H1 (cell line): ENCODE data around the gene RPTOR. TPM values are rescaled to one million over a fixed set of nuclear protein-coding genes. Genes with fewer than 3 reads are reported as not detected.

Source experiments
- CTCF ChIA-PET: fragments of 300-600 bp; sonication (Branson Sonifier 250); formaldehyde crosslinking; loops from one replicate; lab custom pipeline; 2021; ENCODE audit not compliant: partially characterized antibody; lab: Charles Lee
- POLR2A ChIA-PET: fragments of 300-600 bp; sonication (Branson Sonifier 250); formaldehyde crosslinking; loops from one replicate; lab custom pipeline; 2021; ENCODE audit warnings: inconsistent platforms; ENCODE audit not compliant: partially characterized antibody; lab: Charles Lee
- DNase-seq, 2 experiments: peaks; one replicate each; pipeline versions ENCODE4 v3.0.0 to v3.0.0-alpha.2; 2010 to 2022; ENCODE audit warnings: low spot score in 2 of 2, low read depth in 1 of 2, mixed read lengths in 1 of 2
- FAIRE-seq: peaks from 2 replicates; lab custom pipeline; 2011; peaks lifted over from hg19 to GRCh38; lab: Jason Lieb, UNC
- H2AFZ ChIP-seq: 2 replicates; pipeline ENCODE4 v1.8.1; 2012; ENCODE audit warnings: low read length, inconsistent platforms
- H2AK5ac ChIP-seq: 2 replicates; pipeline ENCODE4 v1.6.1; 2013; ENCODE audit warnings: low read depth, low read length
- H2BK120ac ChIP-seq: replicated peaks from 2 replicates; pipeline ENCODE3; 2013; ENCODE audit warnings: low read depth, low read length, inconsistent platforms
- H2BK12ac ChIP-seq: 2 replicates; pipeline ENCODE4 v1.6.1; 2013; ENCODE audit warnings: low read depth, low read length
- H2BK15ac ChIP-seq: 2 replicates; pipeline ENCODE4 v1.6.1; 2013; ENCODE audit warnings: low read length
- H2BK20ac ChIP-seq: 2 replicates; pipeline ENCODE4 v1.6.1; 2013; ENCODE audit warnings: low read length
- H2BK5ac ChIP-seq: 2 replicates; pipeline ENCODE4 v1.6.1; 2013; ENCODE audit warnings: low read depth, low read length
- H3K14ac ChIP-seq: 2 replicates; pipeline ENCODE4 v1.6.1; 2013; ENCODE audit warnings: inconsistent platforms; ENCODE audit not compliant: insufficient read length
- H3K18ac ChIP-seq: 2 replicates; pipeline ENCODE4 v1.6.1; 2013; ENCODE audit warnings: low read length; ENCODE audit errors: extremely low read depth
- H3K23ac ChIP-seq: 2 replicates; pipeline ENCODE4 v1.6.1; 2013; ENCODE audit warnings: inconsistent platforms; ENCODE audit not compliant: insufficient read length
- H3K23me2 ChIP-seq: 2 replicates; pipeline ENCODE4 v1.6.1; 2013; ENCODE audit warnings: low read depth, low read length
- H3K27ac ChIP-seq: 2 replicates; pipeline ENCODE4 v1.6.1; 2011; ENCODE audit warnings: low read depth, low read length, inconsistent platforms
- H3K27me3 ChIP-seq, 4 experiments: replicated peaks in 1 of 4; 1 replicate in 1 of 4; 2 replicates in 3 of 4; pipeline versions ENCODE4 v1.6.1 to v1.8.1; 2011 to 2013; ENCODE audit warnings: low read length in 3 of 4, mild to moderate bottlenecking in 3 of 4, inconsistent platforms in 2 of 4, mixed read lengths in 2 of 4, moderate library complexity in 1 of 4; ENCODE audit not compliant: control insufficient read depth in 3 of 4, insufficient read depth in 3 of 4; ENCODE audit errors: extremely low read depth in 1 of 4
- H3K36me3 ChIP-seq, 4 experiments: 2 replicates each; pipeline versions ENCODE4 v1.6.1 to v1.8.1; 2011 to 2013; ENCODE audit warnings: mild to moderate bottlenecking in 4 of 4, low read length in 3 of 4, moderate library complexity in 2 of 4, control low read depth in 1 of 4, inconsistent platforms in 1 of 4; ENCODE audit not compliant: insufficient read depth in 4 of 4, control insufficient read depth in 2 of 4
- H3K4ac ChIP-seq: replicated peaks from 2 replicates; pipeline ENCODE3; 2013; ENCODE audit warnings: low read length, low read depth, mixed read lengths, inconsistent platforms; ENCODE audit not compliant: insufficient read length
- H3K4me1 ChIP-seq, 4 experiments: replicated peaks in 1 of 4; 1 replicate in 1 of 4; 2 replicates in 3 of 4; pipeline versions ENCODE4 v1.6.1 to v1.8.1; 2011 to 2013; ENCODE audit warnings: low read length in 3 of 4, inconsistent platforms in 2 of 4, mixed read lengths in 1 of 4; ENCODE audit not compliant: insufficient read depth in 4 of 4, control insufficient read depth in 3 of 4
- H3K4me2 ChIP-seq, 2 experiments: 2 replicates each; pipeline versions ENCODE4 v1.6.1 to v1.8.1; 2011 to 2013; ENCODE audit warnings: low read depth in 2 of 2, low read length in 2 of 2, control low read depth in 1 of 2, inconsistent platforms in 1 of 2, mild to moderate bottlenecking in 1 of 2; ENCODE audit not compliant: insufficient read depth in 1 of 2
- H3K4me3 ChIP-seq, 4 experiments: fragments of 200-600, 300-600 bp in 1 of 4; sonication (generic), shearing (Covaris generic), sonication (Bioruptor Twin) in 1 of 4; 2 replicates each; pipeline versions ENCODE4 v1.5.1 to v1.8.1; 2011 to 2016; ENCODE audit warnings: low read length in 4 of 4, low read depth in 3 of 4, control low read depth in 2 of 4, inconsistent platforms in 2 of 4, mild to moderate bottlenecking in 2 of 4, mixed read lengths in 1 of 4, moderate library complexity in 1 of 4; ENCODE audit not compliant: insufficient read depth in 2 of 4; ENCODE audit errors: extremely low read depth in 1 of 4
- H3K56ac ChIP-seq: replicated peaks from 2 replicates; pipeline ENCODE3; 2013; ENCODE audit warnings: low read depth, mild to moderate bottlenecking, mixed read lengths, low read length, inconsistent platforms; ENCODE audit not compliant: insufficient read length
- H3K79me1 ChIP-seq: 2 replicates; pipeline ENCODE4 v1.6.1; 2013; ENCODE audit warnings: low read depth, low read length, control low read depth
- H3K79me2 ChIP-seq, 2 experiments: 2 replicates each; pipeline versions ENCODE4 v1.6.1 to v1.8.1; 2012 to 2013; ENCODE audit warnings: low read length in 2 of 2, mild to moderate bottlenecking in 2 of 2, inconsistent platforms in 1 of 2; ENCODE audit not compliant: insufficient read depth in 2 of 2, control insufficient read depth in 1 of 2
- H3K9ac ChIP-seq, 4 experiments: replicated peaks in 1 of 4; 1 replicate in 1 of 4; 2 replicates in 3 of 4; pipeline versions ENCODE4 v1.6.1 to v1.8.1; 2011 to 2013; ENCODE audit warnings: low read depth in 3 of 4, low read length in 3 of 4, control low read depth in 2 of 4, mild to moderate bottlenecking in 2 of 4, moderate library complexity in 2 of 4, inconsistent platforms in 1 of 4; ENCODE audit errors: extremely low read depth in 1 of 4
- H3K9me3 ChIP-seq, 2 experiments: 2 replicates each; pipeline versions ENCODE4 v1.6.1 to v1.8.1; 2012 to 2013; ENCODE audit warnings: mild to moderate bottlenecking in 2 of 2, moderate library complexity in 2 of 2, control low read depth in 1 of 2, inconsistent platforms in 1 of 2, low read depth in 1 of 2, low read length in 1 of 2, mixed read lengths in 1 of 2; ENCODE audit not compliant: insufficient read depth in 2 of 2
- H4K20me1 ChIP-seq, 2 experiments: replicated peaks in 1 of 2; 2 replicates each; pipeline versions ENCODE3 to v1.8.1; 2011 to 2013; ENCODE audit warnings: inconsistent platforms in 2 of 2, low read length in 2 of 2, mild to moderate bottlenecking in 1 of 2; ENCODE audit not compliant: insufficient read depth in 2 of 2, control insufficient read depth in 1 of 2
- H4K5ac ChIP-seq: 2 replicates; pipeline ENCODE4 v1.6.1; 2013; ENCODE audit warnings: low read length, low read depth, mixed read lengths, inconsistent platforms; ENCODE audit not compliant: insufficient read length
- H4K8ac ChIP-seq: 2 replicates; pipeline ENCODE4 v1.8.0; 2013; ENCODE audit warnings: mild to moderate bottlenecking, moderate library complexity, low read length, inconsistent platforms; ENCODE audit not compliant: insufficient read depth; ENCODE audit errors: extremely low read depth
- H4K91ac ChIP-seq: replicated peaks from 2 replicates; pipeline ENCODE3; 2013; ENCODE audit warnings: low read length, mixed read lengths, inconsistent platforms; ENCODE audit not compliant: insufficient read length
- ASH2L ChIP-seq: fragments of 200-600, 300-600 bp; sonication (generic); IDR thresholded peaks from one replicate; pipeline ENCODE4 v1.7.1; 2017; ENCODE audit warnings: low read length
- CEBPB ChIP-seq: IDR thresholded peaks from 2 replicates; pipeline ENCODE4 v1.6.1; 2012; ENCODE audit warnings: low read depth, low read length
- CHD1 ChIP-seq: IDR thresholded peaks from 2 replicates; pipeline ENCODE4 v1.6.1; 2012; ENCODE audit warnings: low read depth, low read length, improper control_type of control experiment
- HDAC6 ChIP-seq: IDR thresholded peaks from one replicate; pipeline ENCODE4 v1.7.1; 2012; ENCODE audit warnings: low read depth, mild to moderate bottlenecking, inconsistent platforms, low read length, moderate library complexity
- NANOG ChIP-seq: IDR thresholded peaks from 2 replicates; pipeline ENCODE4 v1.6.1; 2011; ENCODE audit warnings: low read length, low read depth, mild to moderate bottlenecking, inconsistent platforms; ENCODE audit not compliant: insufficient read depth, poor library complexity, severe bottlenecking
- RBBP5 ChIP-seq: IDR thresholded peaks from 2 replicates; pipeline ENCODE4 v1.7.1; 2012; ENCODE audit warnings: low read depth, mild to moderate bottlenecking, inconsistent platforms, low read length, moderate library complexity, borderline replicate concordance
- SP2 ChIP-seq: IDR thresholded peaks from 2 replicates; pipeline ENCODE4 v1.6.1; 2012; ENCODE audit warnings: mild to moderate bottlenecking, low read length, inconsistent platforms
- SRF ChIP-seq: IDR thresholded peaks from 2 replicates; pipeline ENCODE4 v1.6.1; 2011; ENCODE audit warnings: mild to moderate bottlenecking, low read depth, low read length, moderate library complexity
- TCF12 ChIP-seq: IDR thresholded peaks from 2 replicates; pipeline ENCODE4 v1.6.1; 2011; ENCODE audit warnings: low read depth, mild to moderate bottlenecking, low read length
- TEAD4 ChIP-seq: IDR thresholded peaks from 2 replicates; pipeline ENCODE4 v1.6.1; 2012; ENCODE audit warnings: low read depth, low read length, inconsistent platforms, mixed read lengths
- USF2 ChIP-seq: IDR thresholded peaks from 2 replicates; pipeline ENCODE4 v1.6.1; 2011; ENCODE audit warnings: low read length, improper control_type of control experiment
- WGBS, 2 experiments: shearing (Covaris generic) in 1 of 2; methylation state at CpG; one replicate each; pipeline versions ENCODE4 v1.1.6 to v1.1.7; 2013 to 2015; ENCODE audit warnings: low lambda C conversion rate in 2 of 2, mixed read lengths in 2 of 2, inconsistent platforms in 1 of 2, low coverage in 1 of 2, missing lambda C conversion rate in 1 of 2; ENCODE audit not compliant: insufficient replicate concordance in 2 of 2, insufficient coverage in 1 of 2, insufficient read length in 1 of 2; ENCODE audit errors: extremely low coverage in 1 of 2, missing lambda C conversion rate in 1 of 2; 5-methylcytosine and 5-hydroxymethylcytosine counted together
- polyA plus RNA-seq, 7 experiments: library from polyadenylated mRNA; depleted of rRNA in 3 of 7; stranded (reverse) in 5 of 7; unstranded in 2 of 7; fragments of >200 nt in 5 of 7; fragments of 200-250 nt in 2 of 7; gene quantifications; 1 replicate in 5 of 7; 2 replicates in 1 of 7; 4 replicates in 1 of 7; pipeline versions ENCODE4 v1.2.1 to v1.2.3, GENCODE V29; 2011 to 2013; ENCODE audit warnings: missing spikeins in 2 of 7, mixed read lengths in 2 of 7
- total RNA-seq: library from RNA; stranded (reverse); fragmentation: NEBNext Ultra II Directional; extraction: Animal tissue kit (Norgen Biotek cat#: 25700); gene quantifications from 2 replicates; pipeline ENCODE4 v1.2.1, GENCODE V29; 2021

The RPTOR gene
- total and polyA plus RNA-seq, 2 of the 8 experiments (the other 6 are each of a cell fraction or from before 2014, with no cell fraction given): 6.9 to 28.7 TPM

GRCh38 chr17:80939151-80940145, 394.8 kb downstream of the RPTOR start:
- Histone ChIP-seq H3K9ac (no peak overlapping the region), H3K23ac (no peak overlapping the region), H2BK15ac (no peak overlapping the region), H2BK120ac (no peak overlapping the region), H3K4me1 (no peaks in the 10 kb centered on the region; a peak in 1 of 7 replicates), H3K56ac (no peak overlapping the region), H3K4me3 (no peak overlapping the region), H3K79me2 (no peaks in the 10 kb centered on the region), H3K4me2 (no peak overlapping the region), H3K27ac (no peak overlapping the region), H3K14ac (no peak overlapping the region), H2BK12ac (no peak overlapping the region), H4K5ac (no peak overlapping the region), H3K79me1 (no peaks in the 10 kb centered on the region; the same call in 1 of the 2 replicates), H3K27me3 (no peaks in the 10 kb centered on the region), H4K91ac (no peak overlapping the region), H3K36me3 (no peaks in the 10 kb centered on the region), H3K9me3 (no peaks in the 10 kb centered on the region), H4K8ac (no peak overlapping the region), H2AFZ (no peak overlapping the region), H3K23me2 (no peaks in the 10 kb centered on the region), H4K20me1 (peaks cover 0 to 1% of the 10 kb centered on the region in 2 experiments), H3K4ac (no peak overlapping the region), H2AK5ac (no peak overlapping the region), H3K18ac (no peak overlapping the region), H2BK5ac (no peak overlapping the region), H2BK20ac (no peak overlapping the region)
- DNase-seq: no peak
- WGBS, 2 experiments: 91% methylated on average over 27 of the region's 27 CpGs; no CpG with 5 or more reads in 1 of the 2 experiments
- FAIRE-seq: no peak
- ChIA-PET POLR2A (interaction anchor here (0.7 kb wide), 1 partner anchor 21 kb away, joined by 3 read pairs; no protein-coding TSS in a partner anchor), CTCF (interaction anchor here (0.7 to 1.3 kb wide), 3 partner anchors 8 to 40 kb away, joined by 3 read pairs; no protein-coding TSS in a partner anchor)
- TF ChIP-seq HDAC6 (no peak), TEAD4 (no peak), NANOG (no peak), CEBPB (no peak), ASH2L (no peak), SP2 (no peak), CHD1 (no peak), RBBP5 (no peak), TCF12 (no peak), SRF (no peak), USF2 (no peak)
